Stimulated activated CD4-positive, alpha-beta T cell treated with anti-CD3 and anti-CD28 coated beads, Interleukin-2, amount 100 ng/mL, for 48 hours (primary cell): Measurements from ENCODE around the gene FAF2.

Source experiments
- DNase-seq, 2 donors: peaks; one replicate each; pipeline ENCODE4 v3.0.0-alpha.2; 2020

Gene FAF2

DNA sequence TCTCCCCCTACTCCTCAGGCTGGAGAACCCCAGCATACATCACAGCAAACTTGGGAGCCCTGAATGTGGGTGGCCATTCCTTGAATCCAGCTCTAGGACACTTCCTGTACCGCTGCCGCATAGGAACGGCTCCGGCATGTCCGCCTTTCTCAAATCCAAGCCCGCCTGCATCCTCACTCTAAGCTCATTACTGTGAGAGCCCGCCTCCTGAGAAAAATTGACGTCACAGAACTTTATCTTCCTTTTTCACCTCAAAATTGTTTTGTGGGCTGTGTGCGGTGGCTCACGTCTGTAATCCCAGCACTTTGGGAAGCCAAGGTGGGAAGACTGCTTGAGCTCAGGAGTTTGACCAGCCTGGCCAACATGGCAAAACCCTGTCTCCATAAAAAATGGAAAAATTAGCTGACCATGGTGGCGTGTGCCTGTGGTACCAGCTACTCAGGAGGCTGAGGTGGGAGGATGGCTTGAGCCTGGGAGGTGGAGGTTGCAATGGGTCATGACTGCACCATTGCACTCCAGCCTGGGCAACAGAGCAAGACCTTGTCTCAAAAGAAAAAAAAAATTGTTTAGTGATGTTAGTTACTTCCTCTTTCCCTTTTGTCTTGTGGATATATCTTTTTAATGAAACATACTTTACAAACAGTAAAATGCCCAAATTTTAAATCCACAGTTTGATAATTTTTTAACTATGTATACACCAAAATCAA, 66.2 kb downstream of the FAF2 start:
- no peak for DNase-seq

DNA sequence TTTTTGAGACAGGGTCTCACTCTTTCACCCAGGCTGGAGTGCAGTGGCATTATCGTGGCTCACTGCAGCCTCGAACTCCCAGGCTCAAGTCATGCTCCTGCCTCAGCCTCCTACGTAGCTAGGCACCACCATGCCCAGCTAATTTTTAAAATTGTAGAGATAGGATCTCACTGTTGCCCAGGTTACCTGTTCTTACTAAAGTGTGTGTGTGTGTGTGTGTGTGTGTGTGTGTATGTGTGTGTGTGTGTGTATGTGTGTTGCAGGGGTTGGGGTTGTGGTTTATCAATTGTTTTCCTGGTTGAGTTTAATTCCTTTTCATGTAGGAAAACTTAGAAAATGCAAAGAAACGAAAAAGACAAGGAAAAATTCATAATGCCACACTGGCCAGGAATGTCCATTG, 67.2 kb downstream of the FAF2 start:
- no peak for DNase-seq

DNA sequence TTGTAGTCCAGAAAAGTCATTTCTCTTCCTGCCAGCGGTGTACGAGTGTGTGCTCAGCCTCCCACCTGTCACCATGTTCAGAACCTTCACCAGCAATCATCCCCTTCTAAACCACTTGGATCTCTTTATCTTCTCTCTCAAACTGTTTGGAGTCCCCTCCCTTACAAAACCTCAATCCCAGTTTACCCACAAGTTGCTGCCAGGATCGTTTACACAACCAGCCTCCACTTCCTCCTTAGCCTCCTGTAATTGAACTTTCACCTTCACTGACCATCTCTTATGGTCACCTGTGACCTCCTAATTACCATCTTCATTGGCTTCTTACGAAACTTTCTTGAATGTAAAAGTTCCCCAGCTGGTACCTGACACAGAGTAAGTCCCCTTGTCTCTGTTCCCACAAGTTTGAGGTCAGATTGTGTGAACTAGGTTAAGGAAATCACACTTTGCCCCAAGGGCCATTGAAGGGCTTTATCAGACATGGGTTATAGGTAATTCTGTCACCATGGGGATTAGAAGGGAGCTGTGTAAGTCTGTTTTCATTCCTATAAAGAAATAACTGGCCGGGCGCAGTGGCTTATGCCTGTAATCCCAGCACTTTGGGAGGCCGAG, 69.0 kb downstream of the FAF2 start:
- DNase-seq, result no peak

DNA sequence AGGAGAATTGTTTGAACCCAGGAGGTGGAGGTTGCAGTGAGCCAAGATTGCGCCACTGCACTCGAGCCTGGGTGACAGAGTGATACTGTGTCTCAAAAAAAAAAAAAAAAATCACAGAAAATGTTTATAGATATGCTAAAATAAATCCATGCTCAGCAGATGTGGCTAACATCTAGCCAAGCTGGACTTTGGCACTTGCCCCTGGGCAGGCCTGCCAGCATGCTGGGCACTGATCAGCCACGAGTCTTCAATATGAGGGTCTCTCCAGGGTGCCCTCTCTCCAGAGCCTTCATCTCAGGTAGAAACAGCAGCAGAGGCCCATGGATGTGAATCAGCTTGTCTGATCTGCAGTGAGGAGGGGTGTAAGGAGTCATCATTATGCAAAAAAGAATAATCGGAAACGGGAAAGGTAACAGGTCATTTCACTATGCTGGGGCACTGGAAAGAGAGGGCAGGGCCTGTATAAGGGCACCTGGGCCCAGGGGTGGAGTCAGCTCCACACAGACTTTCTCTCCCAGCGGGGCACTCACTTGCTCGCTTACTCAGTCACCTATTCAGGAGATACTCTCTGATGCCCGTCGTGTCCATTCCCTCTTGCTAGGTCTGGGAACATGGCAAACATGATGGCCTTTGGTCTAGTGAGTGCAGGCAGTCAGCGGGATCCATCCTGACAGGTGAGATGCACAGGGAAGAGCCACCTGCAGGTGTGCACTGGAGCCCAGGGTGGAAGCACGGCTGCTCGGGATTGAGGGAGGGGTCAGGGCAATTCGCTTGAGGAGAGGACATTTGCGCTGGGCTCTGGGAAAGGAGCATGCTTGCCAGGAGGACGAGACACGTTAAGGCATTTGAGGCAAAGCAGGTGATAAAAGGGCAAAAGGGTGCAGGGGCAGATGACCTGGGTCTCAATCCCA, 71.9 kb downstream of the FAF2 start:
- DNase-seq, result no peak

DNA sequence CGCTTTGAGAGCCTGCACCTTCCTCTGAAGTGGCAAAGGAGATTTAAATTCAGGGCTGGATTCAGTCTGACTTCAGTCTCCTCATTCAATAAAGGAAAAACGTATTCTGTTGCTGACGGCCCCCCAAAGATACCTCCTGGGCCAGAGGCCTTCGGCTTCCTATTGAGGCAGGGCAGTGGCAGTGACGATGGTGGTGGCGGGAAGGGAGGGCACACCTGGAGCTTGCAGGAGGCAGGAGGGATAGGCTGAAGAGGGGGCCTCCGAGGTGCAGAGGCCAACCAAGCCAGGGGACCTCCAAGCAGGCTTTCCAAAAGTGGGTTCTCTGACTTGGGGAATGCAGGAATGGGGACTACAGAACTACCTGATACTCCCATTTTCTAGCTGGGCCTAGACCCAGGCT, 73.1 kb downstream of the FAF2 start:
- DNase-seq, result no peak

DNA sequence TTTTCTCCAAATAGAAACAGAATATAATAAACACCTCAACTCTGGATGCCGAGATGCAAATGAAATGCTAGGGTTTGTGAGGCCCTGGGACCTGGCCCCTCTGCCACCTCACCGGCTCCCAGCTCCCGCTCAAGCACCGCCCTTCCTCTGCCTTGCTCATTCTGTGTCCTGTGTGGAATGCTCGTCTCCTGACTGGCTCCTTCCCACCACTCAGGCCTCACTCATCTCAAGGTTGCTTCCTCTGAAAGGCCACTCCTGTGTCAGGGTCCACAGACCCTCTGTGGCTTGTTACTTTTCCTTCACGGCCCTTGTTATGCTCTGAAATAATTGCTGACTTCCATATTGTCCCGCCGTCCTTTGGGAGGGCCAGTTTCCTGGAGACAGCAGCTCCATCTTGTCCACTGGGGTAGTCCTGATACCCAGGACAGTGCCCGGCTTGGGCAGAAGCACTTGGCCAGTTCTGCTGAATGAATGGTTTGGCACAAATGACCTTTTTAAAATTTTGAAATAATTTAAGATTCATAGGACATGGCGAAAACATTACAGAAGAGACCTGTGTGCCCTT, 73.6 kb downstream of the FAF2 start:
- no peak for DNase-seq

DNA sequence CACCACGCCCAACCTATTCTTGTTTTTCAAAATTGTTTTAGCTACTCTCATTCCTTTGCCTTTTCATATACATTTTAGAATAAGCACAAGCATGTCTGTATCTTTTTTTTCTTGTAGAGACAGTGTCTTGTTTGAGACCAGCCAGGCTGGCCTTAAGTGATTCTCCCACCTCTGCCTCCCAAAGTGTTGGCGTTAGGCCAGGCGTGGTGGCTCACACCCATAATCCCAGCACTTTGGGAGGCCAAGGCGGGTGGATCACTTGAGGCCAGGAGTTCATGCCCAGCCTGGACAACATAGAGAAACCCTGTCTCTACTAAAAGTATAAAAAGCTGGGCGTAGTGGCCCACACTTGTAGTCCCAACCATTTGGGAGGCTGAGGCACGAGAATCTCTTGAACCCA, 76.0 kb downstream of the FAF2 start:
- no peak for DNase-seq

DNA sequence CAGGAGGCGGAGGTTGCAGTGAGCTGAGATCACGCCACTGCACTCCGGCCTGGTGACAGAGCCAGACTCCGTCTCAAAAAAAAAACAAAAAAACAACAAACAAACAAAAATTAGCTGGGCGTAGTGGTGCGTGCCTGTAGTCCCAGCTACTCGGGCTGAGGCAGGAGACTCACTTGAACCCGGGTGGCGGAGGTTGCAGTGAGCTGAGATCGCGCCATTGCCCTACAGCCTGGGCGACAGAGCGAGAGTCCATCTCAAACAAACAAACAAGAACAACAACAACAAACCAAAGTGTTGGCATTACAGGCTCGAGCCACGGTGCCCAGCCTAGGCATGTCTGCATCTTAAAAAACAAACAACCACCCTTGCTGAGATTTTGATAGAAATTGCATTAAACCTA, 76.8 kb downstream of the FAF2 start:
- DNase-seq, result no peak

DNA sequence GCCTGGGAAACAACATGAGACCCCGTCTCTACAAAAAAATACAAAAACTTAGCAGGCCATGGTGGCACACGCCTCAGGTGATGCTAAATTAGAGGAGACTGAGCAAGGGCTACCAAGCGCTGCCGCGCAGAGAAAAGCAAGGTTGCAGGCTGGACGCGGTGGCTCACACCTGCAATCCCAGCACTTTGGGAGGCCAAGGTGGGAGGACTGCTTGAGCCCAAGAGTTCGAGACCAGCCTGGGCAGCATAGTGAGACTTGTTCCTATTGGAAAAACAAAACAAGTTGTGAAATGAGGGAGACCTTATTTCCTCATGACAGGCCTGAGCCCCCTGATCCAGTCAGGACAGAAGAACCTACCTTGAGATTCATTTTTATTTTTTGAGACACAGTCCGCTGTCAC, 77.5 kb downstream of the FAF2 start:
- no peak for DNase-seq

DNA sequence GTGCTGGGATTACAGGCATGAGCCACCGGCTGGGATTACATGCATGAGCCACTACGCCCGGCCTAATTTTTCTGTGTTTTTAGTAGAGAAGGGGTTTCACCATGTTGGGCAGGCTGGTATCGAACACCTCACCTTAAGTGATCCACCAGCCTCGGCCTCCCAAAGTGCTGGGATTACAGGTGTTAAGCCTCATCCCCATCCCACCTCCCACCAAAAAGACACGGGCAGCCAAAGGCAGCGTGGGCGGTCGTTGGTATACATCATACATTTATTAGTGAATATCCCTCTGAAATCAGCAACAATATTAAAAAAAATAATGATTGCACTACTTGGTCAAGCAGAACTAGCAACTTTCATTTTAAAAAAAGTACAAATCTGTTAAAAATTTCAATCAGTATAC, 78.3 kb downstream of the FAF2 start:
- DNase-seq, result no peak

DNA sequence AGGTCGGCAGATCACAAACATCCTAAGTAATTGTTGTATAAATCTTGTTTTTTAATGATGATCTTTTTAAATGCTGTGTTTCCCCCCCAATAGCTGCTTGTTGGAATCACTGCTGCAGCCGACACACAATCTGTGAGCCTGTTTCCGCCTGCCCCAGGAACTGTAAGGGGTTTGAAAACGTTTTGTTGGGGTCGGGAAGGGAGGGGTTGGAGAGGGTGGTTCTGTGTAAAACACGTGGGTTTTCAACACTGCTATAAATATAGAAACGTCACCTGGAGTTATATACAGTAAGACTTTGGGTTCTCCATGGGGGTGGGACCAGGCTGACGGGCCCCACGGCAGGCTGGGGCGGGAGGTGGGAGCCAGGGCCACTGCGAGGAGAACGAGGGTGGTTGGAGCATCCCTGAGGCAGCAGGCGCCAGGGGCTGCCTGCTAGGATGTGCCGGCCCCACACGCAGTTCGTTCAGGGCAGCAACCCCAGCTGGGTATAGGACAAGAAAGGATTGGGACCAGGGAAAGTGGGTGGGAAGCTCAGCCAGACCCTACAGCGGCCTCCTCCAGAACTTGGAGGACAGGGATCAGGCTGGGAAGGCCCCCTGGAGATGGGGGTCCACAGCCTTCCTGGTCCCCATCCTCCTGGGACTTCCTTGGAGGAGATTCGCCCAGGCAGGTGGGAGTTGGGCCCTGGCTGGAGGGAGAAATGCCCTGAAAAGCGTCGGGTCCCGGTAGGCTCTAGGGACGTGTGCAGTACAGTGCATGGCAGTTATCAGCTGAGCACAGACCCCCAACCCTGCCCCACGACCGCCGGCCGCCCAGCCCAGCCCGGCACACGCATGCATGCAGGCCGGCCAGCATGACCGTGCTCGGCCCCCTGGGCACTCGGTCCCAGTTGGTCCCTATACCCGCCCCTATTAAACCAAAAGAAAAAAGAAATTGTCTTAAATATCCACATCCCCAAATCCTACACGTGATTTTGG, 79.3 kb downstream of the FAF2 start:
- DNase-seq, result no peak

DNA sequence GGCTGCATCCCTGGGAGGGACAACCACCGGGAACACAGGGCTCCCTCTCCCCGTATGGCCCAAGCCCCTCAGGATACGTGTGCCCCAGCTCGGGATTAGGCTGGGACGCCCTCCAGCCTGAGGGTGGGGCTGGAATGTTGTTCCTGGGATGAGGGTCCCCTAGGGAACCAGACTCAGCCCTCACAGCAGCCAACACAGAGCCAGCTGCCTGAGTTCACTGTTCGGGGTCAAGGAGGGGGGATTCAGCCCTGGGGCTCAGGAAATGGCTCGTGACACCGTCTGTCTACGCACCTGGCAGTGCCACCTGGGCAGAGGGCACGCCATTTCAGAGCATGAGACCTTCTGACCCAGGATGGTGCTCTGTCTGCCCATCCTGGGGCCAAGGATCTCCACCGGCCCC, 80.1 kb downstream of the FAF2 start:
- no peak for DNase-seq

DNA sequence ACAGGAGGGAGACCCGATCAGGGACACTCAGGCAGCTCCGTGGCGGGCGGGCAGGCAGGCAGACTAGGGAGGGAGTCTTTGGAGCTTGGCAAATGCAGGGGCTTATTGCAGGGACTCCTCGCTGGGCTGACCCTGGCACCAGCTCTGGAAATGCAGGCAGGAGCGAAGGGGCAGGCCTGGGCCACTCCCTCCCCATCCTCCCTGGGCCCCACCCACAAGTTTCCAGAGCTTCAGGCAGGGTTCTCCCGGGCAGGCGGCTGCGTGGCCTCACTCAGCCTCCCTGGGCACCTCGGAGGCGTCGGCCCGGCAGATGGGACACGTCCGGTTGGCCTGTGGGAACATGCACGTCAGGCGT, 80.6 kb downstream of the FAF2 start:
- no peak for DNase-seq

DNA sequence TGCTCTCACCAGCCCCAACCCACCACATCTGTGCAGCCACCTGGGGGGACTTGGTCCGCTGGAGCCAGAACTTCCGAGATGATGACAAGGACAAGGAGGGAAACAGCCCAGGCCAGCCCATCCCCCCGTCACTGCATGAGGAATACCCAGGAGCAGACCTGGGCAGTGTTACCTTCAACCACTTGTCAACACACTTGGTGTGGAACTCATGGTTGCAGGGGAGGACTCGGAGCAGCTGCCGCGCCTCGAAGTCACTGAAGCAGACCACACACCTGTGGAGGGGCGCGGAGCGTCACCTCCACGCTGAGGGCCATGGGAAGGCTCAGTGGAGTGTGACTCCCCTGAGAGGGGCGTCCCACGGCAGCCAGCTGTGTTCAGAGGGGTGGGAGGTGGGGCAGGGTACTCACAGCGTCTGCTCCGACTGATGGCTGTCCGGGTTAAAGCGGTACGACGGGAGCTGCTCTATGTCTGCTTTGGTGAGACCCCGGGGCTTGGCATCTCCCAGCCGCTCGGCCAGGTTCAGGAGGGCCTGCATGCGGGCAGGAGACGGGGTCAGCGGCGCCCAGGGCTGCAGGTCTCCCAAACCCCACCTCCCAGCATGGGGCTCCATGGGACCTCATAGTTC, 81.0 kb downstream of the FAF2 start:
- no peak for DNase-seq

DNA sequence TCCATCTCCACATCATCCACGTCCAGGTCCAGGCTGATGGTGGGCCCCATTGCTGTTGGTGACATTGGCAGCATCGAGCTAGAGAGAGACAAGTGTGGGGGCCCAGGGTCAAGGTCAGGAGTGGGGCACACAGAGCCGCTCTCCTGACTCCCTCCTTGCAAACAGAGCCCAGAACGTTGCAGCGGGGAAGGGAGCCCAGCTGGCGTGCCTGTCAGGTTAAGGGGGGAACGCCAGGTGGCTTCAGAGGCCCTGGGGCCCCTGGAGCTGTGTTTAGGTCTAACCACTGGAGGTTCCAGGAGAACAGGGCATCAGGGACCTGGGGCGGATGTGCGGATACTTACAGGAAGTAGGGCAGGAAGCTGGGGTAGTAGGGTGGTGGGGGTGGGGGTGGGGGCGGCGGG, 81.6 kb downstream of the FAF2 start:
- DNase-seq, result no peak

DNA sequence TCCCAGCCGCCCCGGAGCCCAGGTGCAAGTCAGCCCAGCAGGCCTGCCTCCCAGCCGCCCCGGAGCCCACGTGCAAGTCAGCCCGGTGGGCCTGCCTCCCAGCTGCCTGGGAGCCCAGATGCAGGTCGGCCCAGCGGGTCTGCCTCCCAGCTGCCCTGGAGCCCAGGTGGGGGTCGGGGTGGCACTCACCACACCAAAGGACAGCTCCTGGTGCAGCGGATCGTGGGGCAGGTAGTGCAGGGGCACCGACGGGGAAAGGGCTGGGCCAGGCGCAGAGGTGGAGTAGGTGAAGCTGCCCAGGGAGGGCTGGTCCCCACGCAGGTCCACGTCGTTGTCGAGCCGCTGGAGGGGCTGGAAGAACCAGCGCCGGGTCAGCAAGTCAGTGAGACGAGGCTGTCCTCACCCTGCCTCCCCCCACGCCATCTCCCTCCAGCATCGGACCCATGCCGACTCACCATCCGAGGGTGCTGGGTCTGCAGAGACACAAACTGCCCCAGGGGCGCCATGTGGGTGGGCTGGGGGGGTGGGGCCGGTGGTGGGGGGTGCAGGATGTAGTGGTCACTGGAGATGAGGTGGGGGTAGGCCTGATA, 82.3 kb downstream of the FAF2 start:
- DNase-seq, result no peak

DNA sequence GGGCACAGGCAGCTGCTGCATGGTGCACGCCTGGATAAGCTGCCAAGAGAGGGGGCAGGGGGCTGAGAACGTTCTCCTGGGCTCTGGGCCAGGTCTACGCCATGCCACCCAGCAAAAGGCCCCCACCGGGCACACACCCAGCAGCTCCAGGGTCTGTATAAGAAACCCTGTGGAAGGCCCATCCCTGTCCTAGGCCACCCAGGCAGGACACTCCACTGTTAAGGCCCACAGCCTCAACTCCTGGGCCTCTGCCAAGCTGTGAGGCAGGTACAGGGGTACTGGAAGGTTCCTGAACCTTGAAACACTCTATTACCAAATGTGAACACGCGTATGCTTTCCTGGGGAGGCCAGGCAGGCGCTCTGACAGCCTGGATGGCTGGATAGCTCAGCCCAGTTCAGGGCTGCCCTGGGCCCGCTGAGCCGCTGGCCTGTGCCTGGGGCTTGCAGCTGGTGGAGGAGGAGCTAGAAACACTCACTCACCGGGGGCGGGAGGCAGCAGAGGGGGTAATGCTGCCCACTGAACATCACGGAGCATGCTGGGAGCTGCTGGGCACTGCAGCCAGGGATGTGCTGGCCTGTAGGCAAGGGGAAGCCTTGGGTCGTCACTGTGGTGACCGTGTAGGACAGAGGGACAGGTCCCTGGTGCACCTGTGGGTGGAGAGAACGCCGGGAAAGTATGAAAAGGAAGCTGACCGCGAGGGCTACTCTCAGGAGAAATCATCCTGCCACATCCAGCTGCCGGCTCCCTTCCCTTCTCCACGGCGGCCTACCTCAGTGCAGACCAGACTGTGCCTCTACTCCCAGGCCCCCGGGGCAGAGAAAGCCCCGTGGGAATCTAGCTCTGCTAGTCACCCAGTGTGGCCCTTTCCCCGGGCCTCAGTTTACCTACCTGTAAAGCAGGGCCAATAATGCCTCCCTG, 83.1 kb downstream of the FAF2 start:
- no peak for DNase-seq

DNA sequence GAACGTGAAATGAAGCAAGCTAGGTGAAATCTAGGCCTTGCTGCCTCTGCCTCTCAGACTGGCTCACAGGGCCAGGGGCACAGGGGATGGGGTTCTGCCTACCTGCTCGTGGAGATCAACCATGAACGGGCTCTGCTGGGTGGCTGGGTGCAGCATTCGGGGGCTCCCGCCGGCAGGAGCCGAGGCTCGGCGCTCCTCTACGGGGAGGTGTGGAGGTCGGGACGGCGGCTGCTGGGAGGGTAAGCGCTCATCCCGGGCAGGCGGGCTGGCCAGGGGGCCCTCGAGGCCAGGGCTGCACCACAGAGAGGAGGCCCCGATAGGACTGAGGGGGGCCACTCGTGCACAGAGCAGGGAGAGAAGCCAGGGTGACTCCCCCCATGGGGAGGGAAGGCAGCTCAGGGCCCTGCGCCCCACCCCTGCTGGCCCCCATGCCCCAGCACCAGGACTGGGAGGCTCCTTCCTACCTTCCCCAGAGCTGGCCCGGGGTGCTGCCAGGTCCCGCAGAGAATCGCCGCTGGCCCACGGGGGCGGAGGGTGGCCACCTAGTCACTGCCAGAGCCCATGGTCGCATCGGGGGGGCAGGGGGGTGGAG, 83.8 kb downstream of the FAF2 start:
- DNase-seq, result no peak

DNA sequence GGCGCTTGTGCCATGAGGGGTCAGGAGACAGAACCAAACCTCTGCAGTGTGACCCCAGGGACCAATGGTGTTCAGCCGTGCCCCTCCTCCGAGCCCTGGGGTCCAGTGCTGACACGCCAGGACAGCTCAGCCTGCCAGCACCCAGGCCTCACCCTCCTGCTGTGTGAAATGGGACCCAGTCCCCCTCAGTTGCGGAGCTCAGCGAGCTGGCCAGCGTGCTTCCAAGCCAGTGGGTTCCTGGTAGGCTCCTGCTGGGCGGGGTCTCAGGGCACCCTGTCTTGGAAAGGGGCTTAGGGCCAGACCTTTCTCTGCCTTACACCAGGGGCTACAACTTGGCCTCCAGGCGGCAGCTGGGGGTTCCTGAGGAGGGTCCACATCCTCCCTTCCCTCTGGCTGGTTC, 84.6 kb downstream of the FAF2 start:
- DNase-seq, result no peak

DNA sequence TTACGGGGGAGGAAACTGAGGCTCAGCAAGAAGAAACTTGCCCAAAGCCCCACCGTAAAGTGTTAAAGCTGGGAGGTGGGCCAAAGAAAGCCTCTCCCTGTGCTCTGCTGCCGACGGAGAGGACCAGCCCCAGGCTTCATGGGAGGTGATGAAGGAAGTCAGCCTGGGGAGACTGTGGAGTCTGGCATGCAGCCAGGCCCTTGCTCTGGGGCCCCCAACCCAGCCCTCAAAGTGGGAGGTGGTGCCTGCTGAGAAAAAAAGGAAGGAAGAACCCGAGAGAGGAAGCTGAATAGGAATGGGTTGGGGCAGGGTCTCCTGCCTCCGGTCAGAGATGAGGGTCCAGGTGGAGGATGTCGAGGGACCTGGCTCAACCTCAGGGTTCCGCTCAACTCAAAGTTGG, 85.2 kb downstream of the FAF2 start:
- no peak for DNase-seq
